Transverse colon (tissue), 4 donors: ENCODE data around the gene FAM200B.

Experiments used
- EP300 ChIP-seq: sonication (generic); formaldehyde crosslinking; IDR thresholded peaks from one replicate; pipeline ENCODE4 v1.6.1; 2017; ENCODE audit warnings: antibody characterized with exemption, low read depth
- POLR2A ChIP-seq: fragments of 450-650 bp; IDR thresholded peaks from one replicate; pipeline ENCODE4 v1.6.1; 2016; ENCODE audit warnings: antibody characterized with exemption, mild to moderate bottlenecking, moderate library complexity
- POLR2AphosphoS5 ChIP-seq, 3 donors: sonication (generic); formaldehyde crosslinking; IDR thresholded peaks; one replicate each; pipeline ENCODE4 v1.6.1; 2016; ENCODE audit warnings: antibody characterized with exemption in 3 of 3
- TF ChIP-seq, protein P1 (sequence below), 5 experiments: fragments of 200-600 bp in 3 of 5; fragments of 450-650 bp in 2 of 5; sonication (generic) in 3 of 5; IDR thresholded peaks; 1 replicate in 2 of 5; 2 replicates in 3 of 5; pipeline ENCODE4 v1.5.1; 2016 to 2017; ENCODE audit warnings: antibody characterized with exemption in 5 of 5, inconsistent platforms in 3 of 5, mild to moderate bottlenecking in 2 of 5, moderate library complexity in 1 of 5

DNA sequence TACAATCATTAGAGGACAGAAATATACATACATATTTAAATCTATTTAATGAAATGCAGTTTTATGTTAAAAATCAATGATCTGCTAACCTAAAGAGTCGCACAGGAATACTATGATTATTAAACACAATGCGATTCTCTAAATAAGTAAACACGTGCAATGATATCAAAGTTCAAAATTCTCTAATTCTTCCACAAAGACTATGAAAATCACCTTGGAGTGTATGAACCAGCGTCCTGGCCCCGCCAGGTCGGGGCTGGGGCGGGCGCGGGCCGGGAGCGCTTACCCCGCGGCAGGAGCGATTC is 608 bp upstream of the FAM200B start:
- TF ChIP-seq POLR2A, result no peak
- TF ChIP-seq, protein P1, sequence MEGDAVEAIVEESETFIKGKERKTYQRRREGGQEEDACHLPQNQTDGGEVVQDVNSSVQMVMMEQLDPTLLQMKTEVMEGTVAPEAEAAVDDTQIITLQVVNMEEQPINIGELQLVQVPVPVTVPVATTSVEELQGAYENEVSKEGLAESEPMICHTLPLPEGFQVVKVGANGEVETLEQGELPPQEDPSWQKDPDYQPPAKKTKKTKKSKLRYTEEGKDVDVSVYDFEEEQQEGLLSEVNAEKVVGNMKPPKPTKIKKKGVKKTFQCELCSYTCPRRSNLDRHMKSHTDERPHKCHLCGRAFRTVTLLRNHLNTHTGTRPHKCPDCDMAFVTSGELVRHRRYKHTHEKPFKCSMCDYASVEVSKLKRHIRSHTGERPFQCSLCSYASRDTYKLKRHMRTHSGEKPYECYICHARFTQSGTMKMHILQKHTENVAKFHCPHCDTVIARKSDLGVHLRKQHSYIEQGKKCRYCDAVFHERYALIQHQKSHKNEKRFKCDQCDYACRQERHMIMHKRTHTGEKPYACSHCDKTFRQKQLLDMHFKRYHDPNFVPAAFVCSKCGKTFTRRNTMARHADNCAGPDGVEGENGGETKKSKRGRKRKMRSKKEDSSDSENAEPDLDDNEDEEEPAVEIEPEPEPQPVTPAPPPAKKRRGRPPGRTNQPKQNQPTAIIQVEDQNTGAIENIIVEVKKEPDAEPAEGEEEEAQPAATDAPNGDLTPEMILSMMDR (IDR thresholded peaks at IDR 0.05), result no peak
- TF ChIP-seq EP300, result no peak
- no peak for TF ChIP-seq POLR2AphosphoS5 (IDR thresholded peaks at IDR 0.05)
